ENCODE data around the gene DRP2. TPM values are rescaled to one million over a fixed set of nuclear protein-coding genes. Genes with fewer than 3 reads are reported as not detected.

The DRP2 gene
- total RNA-seq, 1 experiment from 2014 or later, result 0.45 TPM

DNA sequence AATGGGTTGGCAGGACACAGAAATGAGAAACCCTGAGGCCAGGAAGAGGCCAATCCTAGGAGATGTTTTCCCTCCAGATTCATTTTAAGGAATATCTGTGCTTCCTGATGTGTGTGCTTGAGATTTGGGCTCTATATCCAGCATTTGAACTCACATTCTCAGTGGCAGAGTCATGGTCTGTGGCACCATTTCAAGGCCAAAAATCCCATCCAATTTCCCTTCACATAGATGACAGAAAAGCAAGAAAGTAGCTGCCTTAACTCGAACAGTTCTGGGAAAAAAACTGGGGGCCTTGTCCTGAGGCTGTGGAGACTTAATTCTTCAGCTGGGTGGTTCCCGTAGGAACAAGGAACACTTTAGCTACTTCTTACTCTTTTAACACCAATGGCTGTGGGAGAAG lies 44.2 kb downstream of the DRP2 start:
- no peaks in the 10 kb centered on the region for H3K36me3 ChIP-seq (ENCODE audit: insufficient read depth, low read length, poor library complexity, severe bottlenecking)
- ChIA-PET POLR2A (ENCODE audit: low non-redundant PET) (no interaction called here), CTCF (no interaction called here)
- H3K27me3 ChIP-seq (replicated peaks; ENCODE audit: insufficient read depth, low read depth, low read length, poor library complexity), result no peaks in the 10 kb centered on the region
- no peak for DNase-seq (ENCODE audit: low spot score)
- no peak overlapping the region for H3K4me3 ChIP-seq (ENCODE audit: low read depth, low read length, poor library complexity, severe bottlenecking)
- no peaks in the 10 kb centered on the region for H3K4me1 ChIP-seq (ENCODE audit: insufficient read depth, low read length, poor library complexity, severe bottlenecking)
- intact Hi-C loops (cut with micrococcal nuclease; ENCODE audit: unreplicated experiment), result no loop called here
- no peaks in the 10 kb centered on the region for H3K9me3 ChIP-seq (ENCODE audit: low read depth, low read length, poor library complexity, severe bottlenecking)
- BruUV-seq (replicated peaks), result no TSS peak
- no peak overlapping the region for H3K27ac ChIP-seq (ENCODE audit: low read depth, low read length, poor library complexity, severe bottlenecking)
- TF ChIP-seq, protein P1, sequence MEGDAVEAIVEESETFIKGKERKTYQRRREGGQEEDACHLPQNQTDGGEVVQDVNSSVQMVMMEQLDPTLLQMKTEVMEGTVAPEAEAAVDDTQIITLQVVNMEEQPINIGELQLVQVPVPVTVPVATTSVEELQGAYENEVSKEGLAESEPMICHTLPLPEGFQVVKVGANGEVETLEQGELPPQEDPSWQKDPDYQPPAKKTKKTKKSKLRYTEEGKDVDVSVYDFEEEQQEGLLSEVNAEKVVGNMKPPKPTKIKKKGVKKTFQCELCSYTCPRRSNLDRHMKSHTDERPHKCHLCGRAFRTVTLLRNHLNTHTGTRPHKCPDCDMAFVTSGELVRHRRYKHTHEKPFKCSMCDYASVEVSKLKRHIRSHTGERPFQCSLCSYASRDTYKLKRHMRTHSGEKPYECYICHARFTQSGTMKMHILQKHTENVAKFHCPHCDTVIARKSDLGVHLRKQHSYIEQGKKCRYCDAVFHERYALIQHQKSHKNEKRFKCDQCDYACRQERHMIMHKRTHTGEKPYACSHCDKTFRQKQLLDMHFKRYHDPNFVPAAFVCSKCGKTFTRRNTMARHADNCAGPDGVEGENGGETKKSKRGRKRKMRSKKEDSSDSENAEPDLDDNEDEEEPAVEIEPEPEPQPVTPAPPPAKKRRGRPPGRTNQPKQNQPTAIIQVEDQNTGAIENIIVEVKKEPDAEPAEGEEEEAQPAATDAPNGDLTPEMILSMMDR (conservative IDR thresholded peaks at IDR 0.05; ENCODE audit: low read depth, low read length), result no peak
- TF ChIP-seq EZH2 (IDR thresholded peaks at IDR 0.05; ENCODE audit: borderline replicate concordance, low read depth, low read length, poor library complexity, severe bottlenecking), result no peak

DNA sequence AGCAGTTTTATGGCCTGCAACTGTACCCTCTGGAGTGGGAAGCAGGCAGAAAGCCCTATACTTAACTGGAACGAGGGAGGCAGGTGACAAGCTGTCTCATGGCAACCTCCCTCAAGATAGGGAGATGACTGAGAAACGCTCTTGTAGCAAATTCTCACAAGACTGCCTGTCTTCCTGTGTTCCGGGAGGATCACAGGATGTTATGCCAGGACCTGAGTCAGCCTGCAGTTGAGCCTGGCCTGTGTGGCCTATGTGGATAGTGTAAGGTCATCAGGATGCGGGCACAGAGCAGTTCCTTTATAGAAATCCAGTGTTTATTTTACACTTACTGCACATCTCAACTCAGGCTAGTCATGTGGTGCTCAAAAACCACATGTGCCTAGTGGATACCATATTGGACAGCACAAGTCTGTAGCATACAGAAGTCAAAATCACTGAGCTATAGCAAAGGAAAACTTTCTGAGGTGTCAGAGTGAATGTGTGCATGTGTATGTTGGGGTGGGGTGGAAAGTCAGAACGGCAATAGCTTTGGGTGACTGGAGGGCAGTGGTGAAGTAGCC lies 46.4 kb downstream of the DRP2 start:
- BruUV-seq (replicated peaks), result no TSS peak
- Histone ChIP-seq H3K4me1 (ENCODE audit: insufficient read depth, low read length, poor library complexity, severe bottlenecking) (no peaks in the 10 kb centered on the region), H3K9me3 (ENCODE audit: low read depth, low read length, poor library complexity, severe bottlenecking) (no peaks in the 10 kb centered on the region), H3K4me3 (ENCODE audit: low read depth, low read length, poor library complexity, severe bottlenecking) (no peak overlapping the region), H3K27me3 (replicated peaks; ENCODE audit: insufficient read depth, low read depth, low read length, poor library complexity) (no peaks in the 10 kb centered on the region), H3K36me3 (ENCODE audit: insufficient read depth, low read length, poor library complexity, severe bottlenecking) (no peaks in the 10 kb centered on the region), H3K27ac (ENCODE audit: low read depth, low read length, poor library complexity, severe bottlenecking) (no peak overlapping the region)
- no peak for TF ChIP-seq EZH2 (IDR thresholded peaks at IDR 0.05; ENCODE audit: borderline replicate concordance, low read depth, low read length, poor library complexity, severe bottlenecking)
- TF ChIP-seq, protein P1 (conservative IDR thresholded peaks at IDR 0.05; ENCODE audit: low read depth, low read length), result no peak
- intact Hi-C loops (cut with micrococcal nuclease; ENCODE audit: unreplicated experiment), result no loop called here
- ChIA-PET CTCF (no interaction called here), POLR2A (ENCODE audit: low non-redundant PET) (no interaction called here)
- no peak for DNase-seq (ENCODE audit: low spot score)

DNA sequence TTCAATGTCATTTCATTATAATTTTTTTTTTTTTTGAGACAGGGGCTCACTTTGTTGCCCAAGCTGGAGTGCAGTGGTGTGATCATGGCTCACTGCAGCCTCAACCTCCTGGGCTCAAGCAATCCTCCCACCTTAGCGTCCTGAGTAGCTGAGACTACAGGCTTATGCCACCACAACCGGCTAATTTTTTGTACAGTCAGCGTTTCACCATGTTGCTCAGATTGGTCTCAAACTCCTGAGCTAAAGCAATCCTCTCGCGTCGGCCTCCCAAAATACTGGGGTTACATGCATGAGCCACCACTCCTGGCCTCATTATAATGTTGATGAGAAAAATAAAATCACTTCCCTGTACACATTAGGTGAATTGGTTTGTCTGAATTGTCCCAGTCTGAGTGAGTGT lies 54.6 kb downstream of the DRP2 start:
- ChIA-PET POLR2A (ENCODE audit: low non-redundant PET) (no interaction called here), CTCF (no interaction called here)
- Histone ChIP-seq H3K4me3 (ENCODE audit: low read depth, low read length, poor library complexity, severe bottlenecking) (no peak overlapping the region), H3K27me3 (replicated peaks; ENCODE audit: insufficient read depth, low read depth, low read length, poor library complexity) (no peaks in the 10 kb centered on the region), H3K4me1 (ENCODE audit: insufficient read depth, low read length, poor library complexity, severe bottlenecking) (no peaks in the 10 kb centered on the region), H3K36me3 (ENCODE audit: insufficient read depth, low read length, poor library complexity, severe bottlenecking) (no peaks in the 10 kb centered on the region), H3K27ac (ENCODE audit: low read depth, low read length, poor library complexity, severe bottlenecking) (no peak overlapping the region), H3K9me3 (ENCODE audit: low read depth, low read length, poor library complexity, severe bottlenecking) (no peaks in the 10 kb centered on the region)
- BruUV-seq (replicated peaks), result no TSS peak
- no peak for DNase-seq (ENCODE audit: low spot score)
- no peak for TF ChIP-seq EZH2 (IDR thresholded peaks at IDR 0.05; ENCODE audit: borderline replicate concordance, low read depth, low read length, poor library complexity, severe bottlenecking)
- TF ChIP-seq, protein P1 (conservative IDR thresholded peaks at IDR 0.05; ENCODE audit: low read depth, low read length), result no peak
- intact Hi-C loops (cut with micrococcal nuclease; ENCODE audit: unreplicated experiment), result no loop called here
